Endodermal cell (in vitro differentiated cells): ENCODE results near the gene MKLN1. TPM values are rescaled to one million over a fixed set of nuclear protein-coding genes. Genes with fewer than 3 reads are reported as not detected.

ENCODE experiments used
- DNase-seq: peaks from one replicate; pipeline ENCODE4 v3.0.0-alpha.2; 2017
- H3K27ac ChIP-seq: 2 replicates; pipeline ENCODE4 v1.5.1; 2013; ENCODE audit warnings: mild to moderate bottlenecking, low read depth, low read length, moderate library complexity
- H3K27me3 ChIP-seq: 2 replicates; pipeline ENCODE4 v1.6.1; 2013; ENCODE audit warnings: mild to moderate bottlenecking, low read length, moderate library complexity; ENCODE audit not compliant: insufficient read depth, control insufficient read depth, poor library complexity, severe bottlenecking
- H3K36me3 ChIP-seq: 2 replicates; pipeline ENCODE4 v1.7.0; 2013; ENCODE audit warnings: mild to moderate bottlenecking, low read length, moderate library complexity; ENCODE audit not compliant: control insufficient read depth, insufficient read depth
- H3K4me1 ChIP-seq: one replicate; pipeline ENCODE4 v1.7.0; 2013; ENCODE audit warnings: low read length; ENCODE audit not compliant: control insufficient read depth, insufficient read depth
- H3K4me3 ChIP-seq: 2 replicates; pipeline ENCODE4 v1.5.1; 2013; ENCODE audit warnings: mild to moderate bottlenecking, low read length, moderate library complexity
- H3K9ac ChIP-seq: 2 replicates; pipeline ENCODE4 v1.6.1; 2013; ENCODE audit warnings: mild to moderate bottlenecking, low read length, moderate library complexity; ENCODE audit not compliant: poor library complexity, severe bottlenecking; ENCODE audit errors: extremely low read depth
- H3K9me3 ChIP-seq: 2 replicates; pipeline ENCODE4 v1.6.1; 2013; ENCODE audit warnings: mild to moderate bottlenecking, low read length, moderate library complexity; ENCODE audit not compliant: control insufficient read depth
- H3K27ac Mint-ChIP-seq: 2 replicates; pipeline ENCODE4 v1.8.0; 2020; ENCODE audit warnings: mixed read lengths
- H3K27me3 Mint-ChIP-seq: 2 replicates; pipeline ENCODE4 v1.8.0; 2021; ENCODE audit warnings: mild to moderate bottlenecking, mixed read lengths; ENCODE audit not compliant: insufficient read depth
- H3K36me3 Mint-ChIP-seq: 2 replicates; pipeline ENCODE4 v1.8.0; 2020; ENCODE audit warnings: low read depth, mixed read lengths
- H3K4me1 Mint-ChIP-seq: 2 replicates; pipeline ENCODE4 v1.8.0; 2020; ENCODE audit warnings: mixed read lengths
- H3K4me3 Mint-ChIP-seq: 2 replicates; pipeline ENCODE4 v1.8.0; 2020; ENCODE audit warnings: mild to moderate bottlenecking, moderate library complexity, mixed read lengths
- H3K9me3 Mint-ChIP-seq: 2 replicates; pipeline ENCODE4 v1.8.0; 2020; ENCODE audit warnings: mild to moderate bottlenecking, mixed read lengths
- WGBS, 2 experiments: methylation state at CpG; one replicate each; pipeline versions ENCODE4 v1.1.5 to v1.1.7; 2013; ENCODE audit warnings: missing lambda C conversion rate in 2 of 2, mixed read lengths in 1 of 2; ENCODE audit not compliant: insufficient coverage in 1 of 2, insufficient read length in 1 of 2; 5-methylcytosine and 5-hydroxymethylcytosine counted together
- total RNA-seq, 2 donors: library from RNA; stranded (reverse); fragmentation: NEBNext Ultra II Directional in 1 of 2; extraction: Animal tissue kit (Norgen Biotek cat#: 25700) in 1 of 2; gene quantifications; 2 replicates in 1 of 2; 3 replicates in 1 of 2; pipeline ENCODE4 v1.2.1, GENCODE V29; 2021
- TF ChIP-seq, protein P1 (sequence below): fragments of 200-600 bp; sonication (generic); conservative IDR thresholded peaks from 2 replicates; pipeline ENCODE4 v1.5.0; 2021; ENCODE audit warnings: antibody characterized with exemption, mild to moderate bottlenecking

Gene MKLN1
- total RNA-seq, 2 donors from 2014 or later = 69.3 to 71.8 TPM

DNA sequence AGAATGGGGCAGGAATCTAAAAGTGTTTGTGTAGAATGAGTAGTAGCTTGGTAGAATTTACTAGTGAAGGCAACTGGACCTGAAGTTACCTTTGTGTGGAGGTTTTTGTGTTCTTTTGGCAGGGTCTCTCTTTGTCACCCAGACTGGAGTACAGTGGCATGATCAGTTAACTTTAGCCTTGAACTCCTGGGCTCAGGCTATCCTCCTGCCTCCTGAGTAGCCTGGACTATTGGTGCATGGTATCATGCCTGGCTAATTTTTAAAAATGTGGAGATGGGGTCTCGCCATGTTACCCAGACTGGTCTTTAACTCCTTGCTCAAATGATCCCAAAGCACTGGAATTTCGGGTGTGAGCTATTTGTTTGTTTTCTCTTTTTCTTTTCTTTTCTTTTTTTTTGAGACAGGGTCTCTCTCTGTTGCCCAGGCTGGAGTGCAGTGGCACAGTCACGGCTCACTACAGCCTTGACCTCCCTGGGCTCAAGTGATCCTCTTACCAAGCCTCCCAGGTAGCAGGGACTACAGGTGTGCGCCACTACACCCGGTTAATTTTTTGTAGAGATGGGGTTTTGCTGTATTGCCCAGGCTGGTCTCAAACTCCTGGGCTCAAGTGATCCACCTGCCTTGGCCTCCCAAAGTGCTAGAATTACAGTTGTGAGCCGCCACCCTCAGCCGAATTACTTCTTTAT, 76.7 kb downstream of the MKLN1 start:
- H3K27me3 Mint-ChIP-seq = no peaks in the 10 kb centered on the region
- WGBS, 2 experiments = 96% methylated on average over 4 to 7 of the region's 7 CpGs
- no peak overlapping the region for H3K27ac Mint-ChIP-seq
- peaks cover 47% of the 10 kb centered on the region for H3K36me3 Mint-ChIP-seq
- TF ChIP-seq, protein P1, sequence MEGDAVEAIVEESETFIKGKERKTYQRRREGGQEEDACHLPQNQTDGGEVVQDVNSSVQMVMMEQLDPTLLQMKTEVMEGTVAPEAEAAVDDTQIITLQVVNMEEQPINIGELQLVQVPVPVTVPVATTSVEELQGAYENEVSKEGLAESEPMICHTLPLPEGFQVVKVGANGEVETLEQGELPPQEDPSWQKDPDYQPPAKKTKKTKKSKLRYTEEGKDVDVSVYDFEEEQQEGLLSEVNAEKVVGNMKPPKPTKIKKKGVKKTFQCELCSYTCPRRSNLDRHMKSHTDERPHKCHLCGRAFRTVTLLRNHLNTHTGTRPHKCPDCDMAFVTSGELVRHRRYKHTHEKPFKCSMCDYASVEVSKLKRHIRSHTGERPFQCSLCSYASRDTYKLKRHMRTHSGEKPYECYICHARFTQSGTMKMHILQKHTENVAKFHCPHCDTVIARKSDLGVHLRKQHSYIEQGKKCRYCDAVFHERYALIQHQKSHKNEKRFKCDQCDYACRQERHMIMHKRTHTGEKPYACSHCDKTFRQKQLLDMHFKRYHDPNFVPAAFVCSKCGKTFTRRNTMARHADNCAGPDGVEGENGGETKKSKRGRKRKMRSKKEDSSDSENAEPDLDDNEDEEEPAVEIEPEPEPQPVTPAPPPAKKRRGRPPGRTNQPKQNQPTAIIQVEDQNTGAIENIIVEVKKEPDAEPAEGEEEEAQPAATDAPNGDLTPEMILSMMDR = no peak
- H3K27me3 ChIP-seq = no peaks in the 10 kb centered on the region
- H3K4me3 ChIP-seq = no peak overlapping the region
- H3K27ac ChIP-seq = no peak overlapping the region
- peaks cover 17% of the 10 kb centered on the region for H3K9me3 Mint-ChIP-seq
- no peak overlapping the region for H3K9ac ChIP-seq
- H3K4me3 Mint-ChIP-seq = no peak overlapping the region
- H3K9me3 ChIP-seq = peaks cover 45% of the 10 kb centered on the region
- no peak for DNase-seq
- peaks cover 66% of the 10 kb centered on the region for H3K36me3 ChIP-seq
- H3K4me1 ChIP-seq = no peaks in the 10 kb centered on the region
- peaks cover 7% of the 10 kb centered on the region for H3K4me1 Mint-ChIP-seq

DNA sequence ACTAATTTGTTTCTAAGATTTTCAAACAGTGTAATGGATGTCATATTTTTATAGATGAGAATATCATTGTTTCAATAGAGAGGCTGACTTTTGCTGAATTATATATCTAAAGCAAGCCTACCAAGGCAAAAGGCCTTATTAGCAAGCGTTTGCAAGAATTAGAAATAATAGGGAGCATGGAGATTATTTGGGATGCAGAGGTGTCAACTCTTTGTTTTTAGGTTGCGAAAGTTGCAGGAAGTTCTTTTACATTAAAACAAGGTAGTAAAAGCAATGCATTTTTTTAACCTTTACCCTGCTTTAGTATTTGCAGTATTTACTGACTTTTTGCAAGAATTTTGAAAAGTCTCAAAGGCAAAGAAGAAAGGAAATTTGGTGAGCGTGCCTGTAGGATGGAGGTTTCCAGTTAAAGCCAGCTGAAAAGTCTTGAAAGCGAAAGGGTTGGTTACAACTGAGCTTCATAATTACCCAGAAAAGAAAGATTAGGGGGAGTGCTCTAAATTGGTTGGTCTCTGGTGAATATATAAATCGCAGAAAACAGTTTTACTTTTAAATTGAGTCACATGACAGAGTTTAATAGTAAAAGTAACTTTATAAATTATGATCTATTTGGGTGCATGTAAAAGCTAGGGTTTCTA, 81.6 kb downstream of the MKLN1 start:
- Histone ChIP-seq H3K36me3 (peaks cover 57% of the 10 kb centered on the region), H3K4me3 (no peak overlapping the region), H3K9me3 (peaks cover 1% of the 10 kb centered on the region), H3K27ac (no peak overlapping the region), H3K9ac (no peak overlapping the region), H3K27me3 (no peaks in the 10 kb centered on the region), H3K4me1 (no peaks in the 10 kb centered on the region)
- WGBS, 2 experiments = 53 to 78% methylated on average over 5 of the region's 5 CpGs
- Mint-ChIP-seq H3K4me1 (peaks cover 16% of the 10 kb centered on the region), H3K4me3 (no peak overlapping the region), H3K27me3 (no peaks in the 10 kb centered on the region), H3K36me3 (peaks cover 29% of the 10 kb centered on the region), H3K27ac (peak overlapping the region; percentile 78), H3K9me3 (no peaks in the 10 kb centered on the region)
- TF ChIP-seq, protein P1 = no peak
- no peak for DNase-seq

DNA sequence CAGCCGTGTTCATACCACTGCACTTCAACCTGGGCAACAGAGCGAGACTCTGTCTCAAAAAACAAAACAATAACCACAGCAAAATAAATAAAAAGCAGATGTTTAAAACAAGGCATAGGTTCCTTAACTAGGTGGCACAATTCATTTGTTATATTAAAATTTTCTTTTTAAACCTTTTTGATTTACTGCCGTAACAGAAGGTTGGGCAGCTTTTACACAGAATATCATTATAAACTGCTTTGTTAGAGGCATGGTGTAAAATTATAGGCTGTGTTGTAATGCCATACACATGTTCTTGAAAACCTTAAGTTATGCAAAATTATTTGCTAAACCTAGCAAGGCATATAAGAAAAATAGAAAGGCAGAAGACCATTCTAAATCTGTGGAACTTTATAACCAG, 84.4 kb downstream of the MKLN1 start:
- no peaks in the 10 kb centered on the region for H3K9me3 Mint-ChIP-seq
- Histone ChIP-seq H3K27me3 (no peaks in the 10 kb centered on the region), H3K27ac (no peak overlapping the region), H3K4me3 (no peak overlapping the region), H3K9ac (no peak overlapping the region), H3K4me1 (no peaks in the 10 kb centered on the region), H3K36me3 (peaks cover 77% of the 10 kb centered on the region), H3K9me3 (no peaks in the 10 kb centered on the region)
- TF ChIP-seq, protein P1 = no peak
- no peaks in the 10 kb centered on the region for H3K27me3 Mint-ChIP-seq
- H3K4me3 Mint-ChIP-seq = no peak overlapping the region
- H3K4me1 Mint-ChIP-seq = peaks cover 14% of the 10 kb centered on the region
- H3K27ac Mint-ChIP-seq = no peak overlapping the region
- DNase-seq = no peak
- H3K36me3 Mint-ChIP-seq = peaks cover 41% of the 10 kb centered on the region
- 100% methylated on average over 2 of the region's 3 CpGs; no CpG with 5 or more reads in 1 of the 2 experiments for WGBS, 2 experiments
